Measurements from ENCODE around the gene PNKP. TPM values are rescaled to one million over a fixed set of nuclear protein-coding genes. Genes with fewer than 3 reads are reported as not detected.

PNKP gene
- total RNA-seq, 1 donor from 2014 or later = 40.3 TPM

GRCh38 chr19:49843265-49843664 is 24.1 kb downstream of the PNKP start:
- DNase-seq (ENCODE audit: extremely low spot score in 2 of 2) = no peak
- peaks cover 0 to 7% of the 10 kb centered on the region in 2 donors for H3K36me3 ChIP-seq
- H3K27me3 ChIP-seq = no peaks in the 10 kb centered on the region
- no peaks in the 10 kb centered on the region for H3K9me3 ChIP-seq
- TF ChIP-seq CTCF (IDR thresholded peaks at IDR 0.05) = no peak
- TF ChIP-seq POLR2AphosphoS5 (IDR thresholded peaks at IDR 0.05; ENCODE audit: insufficient read depth in 1 of 2, low read depth in 1 of 2) = no peak
- no peak for TF ChIP-seq POLR2A (IDR thresholded peaks at IDR 0.05)
- intact Hi-C loops (cut with DNase I) = loop anchor here (10.0 kb wide), 1 partner anchor 68 kb away; no protein-coding TSS in a partner anchor
- H3K4me1 ChIP-seq = no peaks in the 10 kb centered on the region
- H3K27ac ChIP-seq = no peak overlapping the region
- H3K4me3 ChIP-seq = no peak overlapping the region

- H3K27ac ChIP-seq = no peak overlapping the region
Observed at GRCh38 chr19:49840736-49841249, 26.6 kb downstream of the PNKP start.

GRCh38 chr19:49840321-49840720 is 27.1 kb downstream of the PNKP start:
- Histone ChIP-seq H3K4me3 (no peak overlapping the region), H3K36me3 (peaks cover 0 to 30% of the 10 kb centered on the region in 2 donors), H3K9me3 (no peaks in the 10 kb centered on the region), H3K27ac (no peak overlapping the region), H3K4me1 (no peaks in the 10 kb centered on the region), H3K27me3 (no peaks in the 10 kb centered on the region)
- TF ChIP-seq CTCF (IDR thresholded peaks at IDR 0.05) = no peak
- no peak for TF ChIP-seq POLR2AphosphoS5 (IDR thresholded peaks at IDR 0.05; ENCODE audit: insufficient read depth in 1 of 2, low read depth in 1 of 2)
- no peak for TF ChIP-seq POLR2A (IDR thresholded peaks at IDR 0.05)
- DNase-seq (ENCODE audit: extremely low spot score in 2 of 2) = no peak
- intact Hi-C loops (cut with DNase I) = loop anchor here (10.0 kb wide), 1 partner anchor 66 kb away; no protein-coding TSS in a partner anchor

More at GRCh38 chr19:49840736-49841249, 26.6 kb downstream of the PNKP start:
- Histone ChIP-seq H3K4me1 (no peaks in the 10 kb centered on the region), H3K4me3 (no peak overlapping the region), H3K36me3 (peaks cover 0 to 25% of the 10 kb centered on the region in 2 donors), H3K27me3 (no peaks in the 10 kb centered on the region), H3K9me3 (no peaks in the 10 kb centered on the region)
- DNase-seq (ENCODE audit: extremely low spot score in 2 of 2) = no peak
- TF ChIP-seq CTCF (IDR thresholded peaks at IDR 0.05) = no peak
- no peak for TF ChIP-seq POLR2AphosphoS5 (IDR thresholded peaks at IDR 0.05; ENCODE audit: insufficient read depth in 1 of 2, low read depth in 1 of 2)
- TF ChIP-seq POLR2A (IDR thresholded peaks at IDR 0.05) = no peak
- intact Hi-C loops (cut with DNase I) = loop anchor here (10.0 kb wide), 1 partner anchor 66 kb away; no protein-coding TSS in a partner anchor

- TF ChIP-seq POLR2AphosphoS5 (IDR thresholded peaks at IDR 0.05; ENCODE audit: insufficient read depth in 1 of 2, low read depth in 1 of 2) (no peak), CTCF (IDR thresholded peaks at IDR 0.05) (no peak), POLR2A (IDR thresholded peaks at IDR 0.05) (no peak)
- DNase-seq (ENCODE audit: extremely low spot score in 2 of 2) = no peak
- Histone ChIP-seq H3K9me3 (no peaks in the 10 kb centered on the region), H3K27ac (no peak overlapping the region), H3K27me3 (no peaks in the 10 kb centered on the region), H3K4me3 (no peak overlapping the region), H3K4me1 (no peaks in the 10 kb centered on the region), H3K36me3 (peaks cover 0 to 36% of the 10 kb centered on the region in 2 donors)
- intact Hi-C loops (cut with DNase I) = loop anchor here (10.0 kb wide), 1 partner anchor 65 kb away; no protein-coding TSS in a partner anchor
Observed at GRCh38 chr19:49839713-49840112, 27.7 kb downstream of the PNKP start.

GRCh38 chr19:49838885-49839588 is 28.3 kb downstream of the PNKP start:
- no peak overlapping the region for H3K27ac ChIP-seq
- H3K9me3 ChIP-seq = no peaks in the 10 kb centered on the region
- H3K36me3 ChIP-seq = peaks cover 0 to 43% of the 10 kb centered on the region in 2 donors
- intact Hi-C loops (cut with DNase I) = no loop called here
- DNase-seq (ENCODE audit: extremely low spot score in 2 of 2) = no peak
- no peak overlapping the region for H3K4me3 ChIP-seq
- no peaks in the 10 kb centered on the region for H3K27me3 ChIP-seq
- no peaks in the 10 kb centered on the region for H3K4me1 ChIP-seq
- TF ChIP-seq CTCF (IDR thresholded peaks at IDR 0.05) = no peak
- no peak for TF ChIP-seq POLR2A (IDR thresholded peaks at IDR 0.05)
- TF ChIP-seq POLR2AphosphoS5 (IDR thresholded peaks at IDR 0.05; ENCODE audit: insufficient read depth in 1 of 2, low read depth in 1 of 2) = no peak
